ENCODE results near the gene EXOC3L1.

DNA sequence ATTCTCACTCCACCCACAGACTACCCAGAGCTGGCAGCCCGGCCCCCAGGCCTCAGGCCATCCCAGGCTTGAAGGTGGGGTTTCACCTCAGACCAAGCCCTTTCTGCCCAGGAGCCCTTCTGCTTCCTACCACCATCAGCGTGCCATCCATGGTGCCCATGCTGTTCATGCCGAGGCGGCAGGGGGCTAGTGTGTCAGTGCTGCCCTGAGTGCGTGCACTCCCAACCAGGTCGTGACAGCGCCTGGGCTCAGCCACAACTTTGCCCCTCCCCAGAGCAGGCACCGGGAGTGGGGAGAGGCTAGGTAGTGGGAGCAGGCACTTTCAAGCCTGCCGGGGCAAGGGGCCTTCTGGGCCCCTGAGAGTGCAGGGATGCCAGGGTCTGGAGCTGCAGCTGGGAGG lies 47.6 kb downstream of the EXOC3L1 start:
- TF ChIP-seq, protein P1, sequence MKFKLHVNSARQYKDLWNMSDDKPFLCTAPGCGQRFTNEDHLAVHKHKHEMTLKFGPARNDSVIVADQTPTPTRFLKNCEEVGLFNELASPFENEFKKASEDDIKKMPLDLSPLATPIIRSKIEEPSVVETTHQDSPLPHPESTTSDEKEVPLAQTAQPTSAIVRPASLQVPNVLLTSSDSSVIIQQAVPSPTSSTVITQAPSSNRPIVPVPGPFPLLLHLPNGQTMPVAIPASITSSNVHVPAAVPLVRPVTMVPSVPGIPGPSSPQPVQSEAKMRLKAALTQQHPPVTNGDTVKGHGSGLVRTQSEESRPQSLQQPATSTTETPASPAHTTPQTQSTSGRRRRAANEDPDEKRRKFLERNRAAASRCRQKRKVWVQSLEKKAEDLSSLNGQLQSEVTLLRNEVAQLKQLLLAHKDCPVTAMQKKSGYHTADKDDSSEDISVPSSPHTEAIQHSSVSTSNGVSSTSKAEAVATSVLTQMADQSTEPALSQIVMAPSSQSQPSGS (CRISPR knock-in tag; IDR thresholded peaks at IDR 0.05; ENCODE audit: borderline replicate concordance, low read depth) = no peak
- TF ChIP-seq, protein P2, sequence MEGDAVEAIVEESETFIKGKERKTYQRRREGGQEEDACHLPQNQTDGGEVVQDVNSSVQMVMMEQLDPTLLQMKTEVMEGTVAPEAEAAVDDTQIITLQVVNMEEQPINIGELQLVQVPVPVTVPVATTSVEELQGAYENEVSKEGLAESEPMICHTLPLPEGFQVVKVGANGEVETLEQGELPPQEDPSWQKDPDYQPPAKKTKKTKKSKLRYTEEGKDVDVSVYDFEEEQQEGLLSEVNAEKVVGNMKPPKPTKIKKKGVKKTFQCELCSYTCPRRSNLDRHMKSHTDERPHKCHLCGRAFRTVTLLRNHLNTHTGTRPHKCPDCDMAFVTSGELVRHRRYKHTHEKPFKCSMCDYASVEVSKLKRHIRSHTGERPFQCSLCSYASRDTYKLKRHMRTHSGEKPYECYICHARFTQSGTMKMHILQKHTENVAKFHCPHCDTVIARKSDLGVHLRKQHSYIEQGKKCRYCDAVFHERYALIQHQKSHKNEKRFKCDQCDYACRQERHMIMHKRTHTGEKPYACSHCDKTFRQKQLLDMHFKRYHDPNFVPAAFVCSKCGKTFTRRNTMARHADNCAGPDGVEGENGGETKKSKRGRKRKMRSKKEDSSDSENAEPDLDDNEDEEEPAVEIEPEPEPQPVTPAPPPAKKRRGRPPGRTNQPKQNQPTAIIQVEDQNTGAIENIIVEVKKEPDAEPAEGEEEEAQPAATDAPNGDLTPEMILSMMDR (IDR thresholded peaks at IDR 0.05) = no peak
- TF ChIP-seq, protein P3, sequence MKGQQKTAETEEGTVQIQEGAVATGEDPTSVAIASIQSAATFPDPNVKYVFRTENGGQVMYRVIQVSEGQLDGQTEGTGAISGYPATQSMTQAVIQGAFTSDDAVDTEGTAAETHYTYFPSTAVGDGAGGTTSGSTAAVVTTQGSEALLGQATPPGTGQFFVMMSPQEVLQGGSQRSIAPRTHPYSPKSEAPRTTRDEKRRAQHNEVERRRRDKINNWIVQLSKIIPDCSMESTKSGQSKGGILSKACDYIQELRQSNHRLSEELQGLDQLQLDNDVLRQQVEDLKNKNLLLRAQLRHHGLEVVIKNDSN (CRISPR knock-in tag; IDR thresholded peaks at IDR 0.05) = no peak
- TF ChIP-seq, protein P4, sequence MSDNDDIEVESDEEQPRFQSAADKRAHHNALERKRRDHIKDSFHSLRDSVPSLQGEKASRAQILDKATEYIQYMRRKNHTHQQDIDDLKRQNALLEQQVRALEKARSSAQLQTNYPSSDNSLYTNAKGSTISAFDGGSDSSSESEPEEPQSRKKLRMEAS (CRISPR knock-in tag; IDR thresholded peaks at IDR 0.05) = no peak
